Germinal center (tissue), 1 donor: ENCODE data around the gene TRIM2.
"Not testable (repeated sequence)": the region's sequence is repeated elsewhere in the genome, so short reads cannot be mapped to it uniquely, and the experiment has no call there.

Experiments used
- DNase-seq: peaks from one replicate; pipeline ENCODE4 v3.0.0; 2012; ENCODE audit warnings: mixed read lengths, low spot score

Gene TRIM2

GRCh38 chr4:153189016-153189801 is 15.0 kb upstream of the TRIM2 start:
- no peak for DNase-seq

- DNase-seq = no peak
These were observed 12.4 kb upstream of the TRIM2 start for GRCh38 chr4:153191795-153192363.

DNA sequence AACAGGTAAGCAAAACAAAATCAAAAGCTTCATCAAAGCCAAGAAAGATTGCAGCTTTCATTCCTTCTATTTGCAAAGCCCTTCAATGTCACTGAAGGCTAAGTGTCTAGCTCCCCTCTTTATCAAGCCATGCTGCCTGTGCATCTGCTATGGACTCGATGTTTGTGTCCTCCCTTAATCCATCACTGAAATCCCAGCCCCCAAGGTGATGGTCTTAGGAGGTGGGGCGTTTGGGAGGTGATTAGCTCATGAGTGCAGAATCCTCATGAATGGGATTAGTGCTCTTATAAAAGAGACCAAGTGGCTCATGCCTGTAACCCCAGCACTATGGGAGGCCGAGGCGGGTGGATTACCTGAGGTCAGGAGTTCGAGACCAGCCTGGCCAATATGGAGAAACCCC is 6.9 kb upstream of the TRIM2 start:
- no peak for DNase-seq

DNA sequence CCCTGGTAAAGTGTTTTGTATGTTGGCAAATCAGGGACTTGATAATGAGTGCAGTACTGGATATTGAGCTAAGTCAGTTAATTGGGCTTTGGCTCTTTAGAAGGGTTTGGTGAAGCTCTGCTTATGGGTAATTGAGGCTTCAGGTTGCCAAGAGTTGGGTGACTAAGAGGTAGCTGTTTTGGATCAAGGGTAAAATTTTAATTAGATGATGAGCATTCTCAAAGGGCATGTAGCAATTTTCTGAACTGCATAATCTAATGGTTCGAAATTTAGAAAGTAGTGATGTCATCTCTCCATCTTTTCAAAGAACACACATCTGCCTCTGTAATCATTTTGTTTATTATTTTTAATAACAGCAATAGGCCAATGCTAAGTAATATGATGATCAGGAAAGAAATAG is 5.5 kb upstream of the TRIM2 start:
- DNase-seq = no peak

DNA sequence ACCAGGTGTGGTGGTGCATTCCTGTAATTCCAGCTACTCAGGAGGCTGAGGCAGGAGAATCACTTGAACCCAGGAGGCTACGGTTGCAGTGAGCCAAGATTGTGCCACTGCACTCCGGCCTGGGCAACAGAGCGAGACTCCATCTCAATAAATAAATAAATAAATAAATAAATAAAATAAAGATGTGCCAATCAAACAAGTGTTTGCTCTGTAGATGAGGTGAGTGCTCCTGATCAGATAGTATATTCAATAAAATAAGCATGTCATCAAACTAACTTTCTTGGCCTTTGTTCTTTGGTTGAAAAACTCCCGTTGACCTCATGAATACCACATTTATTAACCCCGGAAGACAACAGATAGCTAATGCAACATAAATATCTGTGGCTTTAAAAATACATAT is 497 bp upstream of the TRIM2 start:
- DNase-seq = not testable (repeated sequence)

- peak; percentile 59 for DNase-seq
These were observed 745 bp downstream of the TRIM2 start for GRCh38 chr4:153204728-153205648.

DNA sequence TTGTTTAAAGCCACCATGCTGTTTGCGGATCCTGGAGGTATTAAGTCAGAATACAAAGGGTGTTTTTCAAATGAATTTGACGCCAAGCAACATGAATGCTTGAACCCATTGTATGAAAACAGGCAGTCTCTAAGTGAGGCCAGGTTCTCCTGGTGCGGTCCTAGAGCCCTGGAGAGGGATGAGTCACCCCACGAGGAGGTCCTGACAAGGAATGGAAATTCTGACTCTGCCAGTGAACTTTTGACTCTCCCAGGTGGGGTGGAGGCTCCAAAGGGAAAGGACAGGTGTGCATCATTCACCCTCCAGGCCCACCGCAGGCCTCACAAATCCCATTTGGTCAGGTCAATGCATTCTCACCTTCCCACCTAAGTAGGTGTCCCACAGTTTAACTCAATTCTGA is 1.5 kb downstream of the TRIM2 start:
- DNase-seq = no peak

DNA sequence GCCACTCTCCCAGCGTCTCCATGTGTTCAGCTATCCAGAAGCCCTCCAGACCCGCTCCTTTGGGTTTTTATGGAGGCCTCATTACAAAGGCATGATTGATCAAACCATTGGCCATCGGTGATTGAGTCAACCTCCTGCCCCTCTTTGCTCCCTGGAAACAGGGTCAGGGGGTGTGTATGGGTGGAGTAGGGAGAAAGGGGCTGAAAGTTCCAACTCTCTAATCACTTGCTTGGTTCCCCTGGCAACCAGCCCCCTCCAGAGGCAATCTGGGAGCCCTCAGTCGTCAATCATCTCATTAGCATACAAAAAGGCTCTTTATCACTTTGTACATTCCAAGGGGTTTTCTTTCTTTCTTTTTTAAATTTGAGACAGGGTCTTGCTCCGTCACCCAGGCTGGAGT is 2.3 kb downstream of the TRIM2 start:
- DNase-seq = no peak

GRCh38 chr4:153207027-153207426 is 2.8 kb downstream of the TRIM2 start:
- no peak for DNase-seq

GRCh38 chr4:153207567-153207966 is 3.3 kb downstream of the TRIM2 start:
- no peak for DNase-seq

DNA sequence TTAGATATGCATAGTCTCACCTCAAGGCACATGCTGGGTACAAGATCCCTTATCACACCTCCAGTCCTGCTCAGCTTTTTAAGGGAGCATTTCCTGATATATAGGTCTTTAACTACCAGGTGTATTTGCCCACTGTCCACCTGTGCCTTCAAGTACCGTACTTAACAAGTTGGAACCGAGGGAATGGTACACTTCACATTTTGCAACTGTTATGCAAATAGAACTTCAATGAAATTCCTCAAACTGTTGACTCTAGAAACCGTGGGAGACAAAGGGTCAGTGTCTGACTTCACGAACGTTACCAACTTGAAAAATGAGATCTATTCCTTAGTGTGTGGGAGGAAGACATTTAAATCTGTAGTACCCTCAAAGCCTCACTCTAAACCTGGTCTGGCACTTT is 5.2 kb downstream of the TRIM2 start:
- no peak for DNase-seq

DNA sequence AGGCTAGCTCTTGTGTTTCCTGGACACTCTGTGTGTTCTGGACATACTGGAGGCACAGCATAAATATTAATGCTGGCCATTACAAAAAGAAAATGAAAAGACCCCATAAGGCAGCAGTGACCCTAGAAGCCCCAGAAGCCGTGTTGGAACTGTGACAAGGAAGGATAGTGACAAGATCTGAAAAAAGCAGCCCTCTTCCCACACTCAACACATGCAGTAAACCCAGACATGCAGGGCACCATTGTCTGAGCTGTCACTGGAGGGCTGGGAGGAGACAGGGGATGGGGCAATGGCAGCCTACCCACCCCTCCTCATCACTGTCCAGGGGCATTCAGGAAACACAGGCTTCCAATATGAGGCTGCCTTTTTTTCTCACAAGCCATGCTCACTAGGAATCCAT is 6.5 kb downstream of the TRIM2 start:
- no peak for DNase-seq

DNA sequence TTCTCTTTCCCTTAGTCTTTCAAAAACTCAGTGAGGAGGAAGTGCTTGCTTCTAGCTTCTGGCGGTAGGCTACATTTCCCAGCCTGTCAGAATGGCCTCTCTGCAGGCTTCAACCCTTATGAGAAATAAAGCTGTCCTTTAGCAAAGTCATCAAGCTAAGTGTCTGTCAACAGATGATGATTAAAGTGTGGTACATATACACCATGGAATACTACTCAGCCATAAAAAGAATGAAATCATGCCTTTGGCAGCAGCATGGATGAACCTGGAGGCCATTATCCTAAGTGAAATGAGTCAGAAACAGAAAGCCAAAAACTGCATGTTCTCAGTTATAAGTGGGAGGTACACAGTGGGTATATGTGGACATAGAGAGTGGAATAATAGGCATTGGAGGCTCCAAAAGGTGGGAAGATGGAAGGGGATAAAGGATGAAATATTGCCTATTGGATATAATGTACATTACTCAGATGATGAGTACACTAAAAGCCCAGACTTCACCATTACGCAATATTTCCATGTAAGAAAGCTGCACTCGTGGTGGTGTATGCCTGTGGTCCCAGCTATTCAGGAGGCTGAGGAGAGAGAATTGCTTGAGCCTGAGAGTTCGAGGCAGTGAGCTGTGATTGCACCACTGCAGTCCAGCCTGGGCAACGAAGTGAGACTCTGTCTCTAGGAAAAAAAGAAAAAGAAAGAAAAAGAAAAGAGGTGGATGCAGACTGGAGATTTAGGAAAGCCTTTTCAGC is 7.9 kb downstream of the TRIM2 start:
- DNase-seq = no peak

- DNase-seq = no peak
These were observed 8.5 kb downstream of the TRIM2 start for GRCh38 chr4:153212736-153213135.

DNA sequence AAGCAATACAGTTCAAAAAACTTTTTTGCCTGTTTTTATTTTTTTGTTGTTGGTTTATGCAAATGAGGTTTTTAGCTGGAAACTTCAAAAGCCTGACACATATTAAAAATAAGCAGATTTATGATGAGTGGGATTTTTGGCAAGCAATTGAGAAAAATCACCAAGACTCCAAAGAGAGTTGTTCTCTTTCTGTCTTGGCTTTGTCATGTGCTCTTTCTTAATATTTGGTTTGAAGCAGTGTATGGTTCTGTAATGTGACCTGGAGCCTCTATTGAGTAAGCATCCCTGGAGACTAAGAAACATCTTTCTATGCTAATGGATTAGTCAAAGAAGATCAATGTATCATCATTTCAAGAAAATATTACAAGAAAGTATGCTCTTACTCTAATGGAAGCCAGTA is 11.7 kb downstream of the TRIM2 start:
- no peak for DNase-seq

DNA sequence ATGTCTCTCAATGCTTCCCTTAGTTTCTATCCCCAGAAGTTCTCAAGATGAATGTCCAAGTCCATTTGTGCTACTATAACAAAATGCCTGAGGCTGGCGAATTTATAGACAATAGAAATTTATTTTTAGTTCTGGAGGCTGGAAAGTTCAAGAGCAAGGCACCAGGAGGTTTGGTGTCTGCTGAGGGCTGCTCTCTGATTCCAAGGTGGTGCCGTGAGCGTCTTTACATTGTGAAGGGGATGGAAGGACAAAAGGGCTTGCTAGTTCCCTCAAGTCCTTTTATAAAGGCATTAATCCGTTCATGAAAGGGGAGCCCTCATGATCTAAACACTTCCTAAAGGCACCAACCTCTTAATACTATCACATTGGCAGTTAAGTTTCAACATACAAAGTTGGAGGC is 12.3 kb downstream of the TRIM2 start:
- DNase-seq = no peak

- peak; percentile 37 for DNase-seq
These were observed 13.2 kb downstream of the TRIM2 start for GRCh38 chr4:153217440-153217839.

DNA sequence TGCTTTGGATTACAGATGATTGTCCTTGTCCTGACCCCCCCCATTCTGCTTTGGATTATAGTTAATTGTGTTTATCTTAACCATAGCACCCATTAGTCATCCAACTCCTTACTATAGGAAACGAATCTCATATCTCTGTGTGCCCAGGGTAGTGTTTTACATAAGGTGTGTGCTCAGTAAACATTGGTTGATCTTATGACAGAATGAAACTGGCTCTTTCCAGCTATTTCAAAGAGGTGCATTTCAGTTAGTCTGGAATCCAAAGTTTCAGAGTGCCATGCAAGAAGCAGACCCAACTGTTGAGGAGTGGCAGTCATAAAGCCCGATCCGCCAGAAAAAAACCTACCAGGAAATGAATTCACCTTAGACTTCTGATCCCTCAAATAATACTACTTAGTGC is 14.7 kb downstream of the TRIM2 start:
- DNase-seq = no peak

DNA sequence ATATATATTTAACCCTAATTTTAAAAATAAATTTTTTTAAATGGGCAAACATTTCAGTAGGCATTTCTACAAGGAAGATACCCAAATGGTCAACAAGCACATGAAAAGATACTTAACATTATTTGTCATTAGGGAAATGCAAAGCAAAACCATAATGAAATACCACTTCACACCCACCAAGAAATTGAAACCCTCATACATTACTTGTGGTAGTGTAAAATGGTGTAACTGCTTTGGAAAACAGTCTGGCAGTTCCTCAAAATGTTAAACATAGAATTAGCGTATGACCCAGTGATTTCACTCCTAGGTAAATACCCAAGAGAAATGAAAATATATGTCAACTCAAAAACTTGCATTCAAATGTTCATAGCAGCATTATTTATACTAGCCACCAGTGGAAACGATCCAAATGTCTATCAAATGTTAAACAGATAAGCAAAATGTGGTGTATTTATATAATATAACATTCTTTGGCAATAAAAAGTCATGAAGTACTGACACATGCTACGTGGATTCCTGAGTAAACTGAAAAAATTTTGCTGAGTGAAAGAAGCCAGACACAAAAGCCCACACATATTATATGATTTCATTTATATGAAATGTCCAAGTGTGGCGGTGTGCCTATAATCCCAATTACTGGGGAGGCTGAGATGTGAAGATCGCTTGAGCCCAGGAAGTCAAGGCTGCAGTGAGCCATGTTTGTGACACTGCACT is 16.6 kb downstream of the TRIM2 start:
- no peak for DNase-seq

- peak; percentile 66 for DNase-seq
These were observed 17.8 kb downstream of the TRIM2 start for GRCh38 chr4:153221783-153222706.
